Neural cell (in vitro differentiated cells): ENCODE results near the gene CPA1.

Experiments used
- CTCF ChIP-seq: fragments of 450-650 bp; IDR thresholded peaks from 2 replicates; pipeline ENCODE4 v1.5.1; 2014; ENCODE audit warnings: antibody characterized with exemption, mild to moderate bottlenecking, moderate library complexity; ENCODE audit not compliant: poor library complexity, severe bottlenecking
- EP300 ChIP-seq: fragments of 450-650 bp; conservative IDR thresholded peaks from 2 replicates; pipeline ENCODE4 v1.6.1; 2014; ENCODE audit warnings: antibody characterized with exemption, mild to moderate bottlenecking, moderate library complexity; ENCODE audit not compliant: poor library complexity, severe bottlenecking
- EZH2 ChIP-seq: fragments of 200-600, 300-800 bp; shearing (Covaris generic), sonication (generic); IDR thresholded peaks from 2 replicates; pipeline ENCODE4 v1.6.1; 2014; ENCODE audit warnings: antibody characterized with exemption, low read length, borderline replicate concordance, mild to moderate bottlenecking; ENCODE audit not compliant: insufficient read depth, poor library complexity, severe bottlenecking
- MXI1 ChIP-seq: fragments of 450-650 bp; conservative IDR thresholded peaks from 2 replicates; pipeline ENCODE4 v1.6.1; 2014; ENCODE audit warnings: antibody characterized with exemption, mild to moderate bottlenecking; ENCODE audit not compliant: poor library complexity, severe bottlenecking
- POLR2AphosphoS5 ChIP-seq: IDR thresholded peaks from 2 replicates; pipeline ENCODE4 v1.6.1; 2012
- RAD21 ChIP-seq: fragments of 450-650 bp; conservative IDR thresholded peaks from 2 replicates; pipeline ENCODE4 v1.6.1; 2014; ENCODE audit warnings: antibody characterized with exemption, mild to moderate bottlenecking, moderate library complexity
- REST ChIP-seq: IDR thresholded peaks from 2 replicates; pipeline ENCODE4 v1.6.1; 2012; ENCODE audit warnings: borderline replicate concordance
- SMC3 ChIP-seq: fragments of 450-650 bp; conservative IDR thresholded peaks from 2 replicates; pipeline ENCODE4 v1.6.1; 2014; ENCODE audit warnings: antibody characterized with exemption, mild to moderate bottlenecking, moderate library complexity; ENCODE audit not compliant: poor library complexity
- TAF1 ChIP-seq: IDR thresholded peaks from 2 replicates; pipeline ENCODE4 v1.6.1; 2012; ENCODE audit warnings: low read depth

GRCh38 chr7:130387628-130388403 lies 7.5 kb downstream of the CPA1 start:
- TF ChIP-seq POLR2AphosphoS5 (no peak), CTCF (no peak), MXI1 (no peak), SMC3 (no peak), EP300 (no peak), EZH2 (no peak), REST (no peak), TAF1 (no peak), RAD21 (no peak)
